Inferior parietal cortex (tissue), 1 donor: ENCODE data around the gene ZNF669.
A peak's percentile ranks its signal among the peaks of the same experiment; 100 is the strongest.
"Not testable (repeated sequence)": the region's sequence is repeated elsewhere in the genome, so short reads cannot be mapped to it uniquely, and the experiment has no call there.

Experiments used
- DNase-seq: peaks from one replicate; pipeline ENCODE4 v3.0.0-alpha.2; 2016; ENCODE audit errors: extremely low spot score

The ZNF669 gene

DNA sequence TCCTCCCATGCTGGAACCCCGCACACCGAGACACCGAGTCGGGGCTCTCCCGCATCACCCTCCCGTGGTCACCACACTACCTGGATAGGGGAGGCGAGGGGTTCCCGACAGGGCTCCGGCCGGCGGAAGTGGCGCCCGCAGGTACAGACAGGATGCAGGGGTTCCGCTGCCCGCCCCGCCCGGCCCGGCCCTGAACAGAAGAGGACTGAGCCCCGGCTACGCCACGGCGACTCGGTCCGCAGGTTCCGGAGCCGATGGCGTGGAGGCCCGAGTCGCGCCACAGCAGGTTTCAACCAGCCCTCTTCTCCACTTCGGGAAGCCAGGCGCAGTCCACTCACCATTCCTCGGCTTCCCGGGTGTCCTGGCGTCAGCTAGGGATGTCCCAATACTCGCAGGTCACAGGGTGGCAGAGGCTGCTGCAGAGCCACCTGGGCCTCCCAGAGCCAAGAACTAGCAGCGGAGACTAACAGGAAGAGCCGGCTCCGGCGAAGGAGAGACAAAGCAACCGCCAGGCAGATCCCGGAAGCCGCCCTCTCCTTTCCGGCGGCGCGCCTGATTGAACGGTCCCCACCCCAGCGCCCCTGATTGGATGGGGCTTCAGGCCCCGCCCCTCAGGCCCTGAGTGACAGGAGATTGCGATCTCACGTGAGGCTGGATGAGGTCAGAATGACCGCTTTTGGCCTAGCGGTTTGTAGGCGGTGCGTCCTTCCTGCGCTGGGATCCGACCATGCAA lies at the start of gene ZNF669:
Gene ZNF669 (minus strand): TSS at position 498 of the 733 bp plus-strand sequence. CDS start 157 bp downstream, at position 341.
- DNase-seq: peak; percentile 97

DNA sequence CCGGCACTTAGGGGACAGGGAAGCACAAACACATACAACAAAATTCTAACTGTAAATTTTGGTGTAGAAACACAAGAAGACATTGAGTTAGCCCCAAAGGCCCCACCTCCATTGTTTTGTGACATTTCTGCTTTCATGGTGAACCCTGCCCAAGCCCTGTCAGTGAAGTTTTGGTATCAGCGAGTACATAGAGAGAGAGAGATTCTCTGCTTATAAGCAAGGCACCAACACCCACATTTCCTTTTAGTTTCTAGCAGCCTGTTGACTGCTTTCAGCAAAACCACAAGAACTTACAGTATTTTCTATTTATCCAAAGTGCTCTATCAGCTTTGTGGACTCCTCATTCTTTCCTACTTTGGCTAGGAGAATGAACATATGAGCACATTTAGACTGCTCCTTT lies 43.6 kb upstream of the ZNF669 start:
- no peak for DNase-seq

DNA sequence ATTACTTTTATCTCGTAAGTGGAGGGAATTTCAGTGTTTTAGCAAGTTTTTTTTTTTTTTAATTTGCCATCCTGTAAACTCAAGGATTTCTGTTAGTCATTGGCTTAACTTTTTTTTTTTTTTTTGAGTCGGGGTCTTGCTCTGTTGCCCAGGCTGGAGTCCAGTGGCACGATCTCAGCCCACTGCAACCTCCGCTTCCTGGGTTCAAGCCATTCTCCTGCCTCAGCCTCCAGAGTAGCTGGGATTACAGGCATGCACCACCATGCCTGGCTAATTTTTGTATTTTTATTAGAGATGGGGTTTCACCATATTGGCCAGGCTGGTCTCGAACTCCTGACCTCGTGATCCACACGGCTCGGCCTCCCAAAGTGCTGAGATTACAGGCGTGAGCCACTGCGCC lies 43.0 kb upstream of the ZNF669 start:
- not testable (repeated sequence) for DNase-seq

DNA sequence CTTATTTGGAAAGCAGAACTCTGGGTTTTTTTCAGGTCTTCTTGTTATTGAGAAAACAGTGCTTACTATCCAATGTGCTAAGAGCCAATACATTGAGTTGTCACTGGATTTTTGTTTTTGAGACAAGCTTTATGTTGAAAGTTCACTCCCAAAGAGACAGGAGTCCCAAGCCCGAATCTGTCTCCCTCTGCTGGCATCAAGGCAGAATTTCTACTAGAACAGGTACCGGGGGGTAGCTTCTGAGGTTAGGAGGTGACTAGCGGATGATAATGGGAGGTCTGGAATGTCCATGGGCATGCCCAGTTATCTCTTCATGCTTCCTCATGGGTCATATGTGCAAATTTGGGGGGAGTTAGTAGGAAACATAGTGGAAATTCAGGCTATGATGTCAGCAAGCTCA lies 42.5 kb upstream of the ZNF669 start:
- no peak for DNase-seq

DNA sequence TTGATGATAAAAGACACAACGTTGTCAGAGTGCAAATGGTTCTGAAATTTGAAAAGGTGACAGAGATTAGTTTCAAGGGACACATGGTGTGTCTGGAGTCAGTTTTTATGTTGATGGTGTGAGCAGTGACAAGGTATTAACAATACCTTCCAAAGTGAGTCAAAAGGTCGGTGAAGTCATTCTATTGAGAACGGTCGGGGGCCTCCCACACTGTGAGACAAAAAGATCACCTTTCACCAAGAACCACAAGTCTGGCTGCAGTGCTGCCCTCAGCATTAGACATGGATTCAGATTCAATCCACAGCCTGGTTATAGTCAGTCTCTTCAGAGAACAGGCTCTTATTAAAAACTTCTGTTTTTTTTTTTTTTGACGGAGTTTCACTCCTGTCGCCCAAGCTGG lies 41.1 kb upstream of the ZNF669 start:
- no peak for DNase-seq

DNA sequence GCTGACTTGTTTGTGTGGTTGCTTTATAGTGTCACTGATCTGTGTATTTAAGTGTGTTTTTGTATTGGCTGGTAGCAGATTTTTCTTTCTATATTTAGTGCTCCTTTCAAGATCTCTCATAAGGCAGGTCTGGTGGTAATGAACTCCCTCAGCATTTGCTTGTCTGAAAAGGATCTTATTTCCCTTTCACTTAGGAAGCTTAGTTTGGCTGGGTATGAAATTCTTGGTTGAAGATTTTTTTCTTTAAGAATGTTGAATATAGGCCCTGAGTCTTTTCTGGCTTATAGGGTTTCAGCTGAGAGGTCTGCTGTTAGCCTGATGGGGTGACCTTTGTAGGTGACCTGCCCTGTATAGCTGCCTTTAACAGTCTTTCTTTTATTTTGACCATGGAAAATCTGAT lies 35.4 kb upstream of the ZNF669 start:
- DNase-seq: not testable (repeated sequence)

DNA sequence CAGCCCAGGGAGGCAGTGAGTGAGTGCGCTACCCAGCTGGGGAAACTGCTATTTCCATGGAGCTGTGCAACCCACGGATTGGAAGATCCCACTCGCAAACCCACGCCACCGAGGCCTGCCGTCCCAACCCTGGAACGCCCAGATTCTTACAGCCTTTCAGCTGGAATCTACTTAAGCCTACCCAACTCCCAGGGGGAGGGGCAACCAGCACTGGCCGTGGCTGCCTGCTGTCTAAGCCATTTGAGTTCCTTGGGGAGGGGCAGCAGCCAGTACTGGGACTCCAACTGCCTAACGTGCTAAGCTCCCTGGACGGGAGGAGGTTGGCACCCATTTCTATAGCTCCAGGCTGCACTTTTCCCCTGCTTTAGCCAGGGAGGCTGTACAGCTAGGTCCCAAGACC lies 27.1 kb upstream of the ZNF669 start:
- no peak for DNase-seq

DNA sequence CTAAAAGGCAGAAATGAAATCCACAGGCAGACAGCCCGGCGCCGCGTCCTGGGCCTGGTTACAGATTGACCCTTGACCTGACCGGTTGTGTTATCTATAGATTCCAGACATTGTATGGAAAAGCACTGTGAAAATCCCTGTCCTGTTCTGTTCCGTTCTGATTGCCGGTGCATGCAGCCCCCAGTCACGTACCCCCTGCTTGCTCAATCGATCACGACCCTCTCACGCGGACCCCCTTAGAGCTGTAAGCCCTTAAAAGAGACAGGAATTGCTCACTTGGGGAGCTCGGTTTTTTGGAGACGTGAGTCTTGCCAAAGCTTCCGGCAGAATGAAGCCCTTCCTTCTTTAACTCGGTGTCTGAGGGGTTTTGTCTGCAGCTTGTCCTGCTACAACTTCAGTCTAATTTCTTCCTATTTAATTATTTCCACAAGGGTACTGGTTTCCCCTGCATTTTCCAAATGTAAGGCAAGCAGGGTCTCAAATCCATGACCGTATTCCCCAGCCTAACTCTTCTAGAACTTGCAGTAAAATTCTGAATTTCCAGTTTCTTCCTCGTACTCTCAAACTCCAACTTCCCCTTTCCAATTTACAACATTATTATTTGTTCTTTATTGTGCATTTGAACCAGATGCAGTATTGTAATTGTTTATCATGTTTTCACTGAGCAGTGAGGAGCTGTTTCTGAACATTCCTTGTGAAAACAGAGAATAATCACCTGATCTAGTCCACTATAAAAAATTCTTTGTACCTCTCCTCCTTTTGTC lies 23.5 kb upstream of the ZNF669 start:
- DNase-seq: not testable (repeated sequence)

DNA sequence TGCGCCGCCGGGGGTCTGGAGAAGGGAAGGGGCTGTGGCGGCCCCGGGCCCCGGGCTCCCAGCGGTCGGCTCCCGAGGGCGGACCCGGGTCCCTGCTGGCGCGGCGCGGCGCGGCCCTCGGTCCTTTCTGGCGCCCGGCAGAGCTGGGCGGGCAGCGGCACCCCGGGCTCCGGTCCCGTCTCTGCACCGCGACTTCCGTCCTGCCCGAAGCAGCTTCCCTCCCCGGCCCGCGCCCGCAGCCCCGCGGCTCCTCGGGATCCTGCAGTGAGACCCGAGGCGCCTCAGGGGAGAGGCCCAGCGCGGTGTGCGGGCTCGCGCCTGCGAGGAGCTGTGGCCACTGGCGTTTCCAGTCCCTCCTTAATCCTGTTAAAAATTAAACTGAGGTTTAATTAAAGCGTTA lies 22.4 kb upstream of the ZNF669 start:
- DNase-seq: not testable (repeated sequence)

DNA sequence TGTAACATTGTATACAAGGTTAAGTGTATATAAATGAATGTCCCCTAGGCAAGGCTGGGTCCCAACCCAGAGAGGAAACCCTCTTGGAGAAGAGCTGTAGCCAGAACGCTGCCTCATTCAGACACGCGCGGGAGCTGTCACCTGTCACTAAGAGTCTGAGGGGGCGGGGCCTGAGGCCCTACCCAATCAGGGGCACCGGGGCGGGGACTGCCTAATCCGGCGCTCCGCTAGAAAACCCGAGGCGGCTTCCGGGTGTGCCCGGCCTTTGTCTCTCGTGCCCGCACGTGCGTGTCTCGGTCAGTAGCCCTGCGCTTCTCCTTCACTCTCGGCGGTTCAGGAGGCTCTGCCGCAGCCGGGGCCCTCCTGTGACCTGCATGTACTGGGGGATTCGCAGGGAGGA lies 22.0 kb upstream of the ZNF669 start:
- not testable (repeated sequence) for DNase-seq

DNA sequence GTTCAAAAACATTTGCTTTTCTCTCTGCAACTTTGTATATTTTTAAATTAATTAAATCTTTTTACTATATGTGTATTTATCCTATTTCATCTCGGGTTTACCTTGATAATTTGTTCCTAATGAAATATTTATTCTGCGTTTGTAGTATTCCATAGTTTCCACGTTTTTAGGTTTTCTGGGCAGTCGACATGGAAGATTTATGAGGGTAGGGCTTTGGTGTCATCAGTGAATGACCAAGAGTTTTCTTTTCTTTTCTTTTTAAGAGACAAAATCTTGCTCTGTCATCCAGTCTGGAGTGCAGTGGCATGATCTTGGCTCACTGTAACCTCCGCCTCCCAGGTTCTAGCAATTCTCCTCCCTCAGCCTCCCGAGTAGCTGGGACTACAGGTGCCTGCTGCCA lies 17.2 kb upstream of the ZNF669 start:
- no peak for DNase-seq

DNA sequence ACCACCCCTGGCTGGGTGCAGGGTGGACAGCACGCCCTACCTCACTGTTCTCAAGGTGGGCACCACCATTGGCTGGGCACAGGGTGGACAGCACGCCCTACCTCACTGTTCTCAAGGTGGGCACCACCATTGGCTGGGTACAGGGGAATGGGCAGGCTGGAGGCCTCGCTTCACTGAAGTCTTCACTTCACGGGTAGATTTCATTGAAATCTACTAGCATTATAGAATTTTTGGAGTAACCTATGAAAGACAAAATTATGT lies 16.2 kb upstream of the ZNF669 start:
- DNase-seq: not testable (repeated sequence)

DNA sequence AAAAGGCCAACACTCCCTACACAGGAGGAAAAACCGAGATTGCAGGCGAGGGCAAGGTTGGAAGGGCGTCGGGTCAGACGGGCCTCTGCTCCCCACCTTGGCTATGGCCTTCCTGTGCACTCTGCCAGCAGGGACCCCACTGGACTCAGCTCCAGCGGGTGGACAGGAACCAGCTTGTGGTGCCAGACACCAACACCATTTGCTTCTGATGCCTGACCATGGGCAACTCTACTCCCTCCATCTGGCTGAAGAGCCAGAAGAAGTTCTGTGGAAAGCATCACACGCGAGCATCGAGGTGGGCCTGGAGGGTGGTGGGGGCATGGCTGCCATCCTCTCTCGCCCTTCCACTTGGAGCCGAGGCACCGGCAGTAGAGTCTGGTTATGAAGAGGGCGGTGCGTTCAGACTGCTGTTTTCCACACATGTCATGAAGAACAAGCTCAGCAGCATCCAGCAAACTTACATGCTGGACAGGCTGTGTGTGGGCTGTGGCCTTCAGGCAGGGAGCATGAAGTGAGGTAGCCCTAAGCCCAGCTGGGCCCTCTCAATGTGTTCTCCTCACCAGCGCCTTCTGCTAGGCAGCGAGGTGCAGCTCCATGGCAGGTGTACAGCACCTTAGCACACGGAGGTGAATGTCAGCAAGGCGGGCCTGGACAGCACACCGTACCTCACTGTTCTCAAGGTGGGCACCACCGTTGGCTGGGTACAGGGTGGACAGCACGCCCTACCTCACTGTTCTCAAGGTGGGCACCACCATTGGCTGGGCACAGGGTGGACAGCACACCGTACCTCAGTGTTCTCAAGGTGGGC lies 15.6 kb upstream of the ZNF669 start:
- no peak for DNase-seq

DNA sequence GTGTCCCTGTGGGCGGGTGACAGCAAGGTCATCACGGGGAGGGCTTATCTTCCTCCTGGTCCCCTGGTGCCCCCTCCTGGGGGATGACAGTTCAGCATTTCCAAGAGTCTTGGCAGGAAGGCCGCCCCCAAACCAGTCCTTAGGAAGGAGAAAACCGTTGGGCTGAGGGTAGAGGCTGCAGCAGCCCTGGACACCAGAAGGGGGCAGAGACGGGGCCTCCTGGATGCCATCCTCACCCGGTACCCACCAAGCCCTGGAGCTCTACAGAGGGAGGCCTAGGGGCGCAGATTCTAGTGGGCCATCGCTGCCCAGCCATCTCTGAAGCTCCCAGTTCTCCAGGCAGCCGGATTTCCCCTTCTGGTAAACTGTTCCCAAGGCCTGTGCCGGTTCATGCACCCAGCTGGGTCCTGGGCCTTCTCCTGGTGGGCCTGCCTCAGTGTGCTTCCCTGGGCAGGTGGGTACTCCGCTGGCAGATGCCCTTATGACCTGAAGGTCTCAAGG lies 14.8 kb upstream of the ZNF669 start:
- no peak for DNase-seq

DNA sequence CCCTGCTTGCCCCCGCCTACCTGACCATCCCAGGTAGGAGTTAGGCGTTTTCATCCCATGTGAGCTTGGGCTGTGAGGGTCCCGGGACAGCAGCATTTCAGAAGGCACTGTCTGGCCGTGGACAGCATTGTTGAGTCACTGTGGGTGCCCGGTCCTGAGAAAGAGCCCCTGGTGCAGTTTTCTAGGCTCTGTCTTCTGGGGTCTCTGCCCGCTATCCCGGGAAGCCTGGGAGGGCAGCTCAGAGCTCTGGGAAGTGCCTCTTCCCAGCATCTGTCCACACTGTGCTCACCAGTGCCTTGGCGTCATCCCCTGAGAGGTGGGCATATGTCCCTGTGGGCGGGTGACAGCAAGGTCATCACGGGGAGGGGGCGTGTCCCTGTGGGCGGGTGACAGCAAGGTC lies 11.4 kb upstream of the ZNF669 start:
- no peak for DNase-seq

DNA sequence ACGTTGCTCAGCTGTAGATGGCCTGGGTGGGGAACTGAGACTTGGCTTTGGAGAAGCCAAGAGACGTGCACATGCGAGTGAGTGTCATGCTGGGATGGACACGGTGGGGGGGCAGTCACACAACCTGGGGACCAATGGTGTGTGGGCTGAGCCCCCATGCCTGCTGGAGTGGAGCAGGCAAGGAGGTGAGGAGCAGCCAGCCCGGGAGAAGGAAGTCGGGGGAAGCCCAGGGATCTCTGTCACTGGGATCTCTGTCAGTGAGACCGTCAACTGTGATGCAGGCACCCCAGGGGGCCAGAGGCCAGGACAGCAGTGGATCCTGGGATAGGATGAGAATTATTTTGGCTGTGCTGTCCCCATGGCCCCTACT lies 11.0 kb upstream of the ZNF669 start:
- no peak for DNase-seq

DNA sequence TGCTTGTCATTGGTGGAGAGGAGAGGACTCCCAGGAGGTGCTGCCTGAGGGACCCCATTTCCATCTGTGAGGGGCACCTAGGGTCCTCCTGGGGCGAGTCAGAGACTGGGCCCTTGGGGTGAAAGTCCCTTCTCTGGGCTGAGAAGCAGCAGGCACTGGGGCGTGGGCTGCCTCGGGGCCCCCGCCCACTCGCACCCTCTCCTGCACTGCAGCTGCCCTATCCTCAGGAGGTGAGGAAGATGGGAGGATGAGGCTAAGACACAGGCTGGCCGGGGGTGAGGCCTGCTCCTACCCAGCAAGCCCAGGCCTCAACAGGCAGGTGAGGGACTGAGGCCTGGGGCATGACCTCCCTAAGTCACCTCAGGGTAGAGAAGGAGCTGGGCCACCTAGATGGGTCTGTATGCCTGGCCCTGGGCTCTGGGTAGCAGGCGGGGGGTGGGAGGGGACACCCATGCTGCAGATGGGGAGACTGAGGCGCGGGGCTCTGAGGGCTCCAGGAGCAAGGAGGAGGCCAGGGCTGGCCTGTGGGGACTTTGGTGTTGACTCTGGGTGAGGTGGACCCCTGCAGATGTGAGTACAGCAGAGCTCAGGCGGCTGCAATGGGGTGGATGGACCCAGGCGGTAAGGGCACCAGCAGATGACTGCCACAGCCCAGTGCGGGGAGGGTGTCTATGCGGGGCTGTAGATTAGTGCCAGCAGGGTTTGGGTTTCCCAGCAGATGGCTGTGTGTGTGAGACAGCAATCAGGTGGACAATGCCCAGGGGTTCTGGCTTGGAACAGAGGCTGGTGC lies 10.4 kb upstream of the ZNF669 start:
- DNase-seq: no peak

DNA sequence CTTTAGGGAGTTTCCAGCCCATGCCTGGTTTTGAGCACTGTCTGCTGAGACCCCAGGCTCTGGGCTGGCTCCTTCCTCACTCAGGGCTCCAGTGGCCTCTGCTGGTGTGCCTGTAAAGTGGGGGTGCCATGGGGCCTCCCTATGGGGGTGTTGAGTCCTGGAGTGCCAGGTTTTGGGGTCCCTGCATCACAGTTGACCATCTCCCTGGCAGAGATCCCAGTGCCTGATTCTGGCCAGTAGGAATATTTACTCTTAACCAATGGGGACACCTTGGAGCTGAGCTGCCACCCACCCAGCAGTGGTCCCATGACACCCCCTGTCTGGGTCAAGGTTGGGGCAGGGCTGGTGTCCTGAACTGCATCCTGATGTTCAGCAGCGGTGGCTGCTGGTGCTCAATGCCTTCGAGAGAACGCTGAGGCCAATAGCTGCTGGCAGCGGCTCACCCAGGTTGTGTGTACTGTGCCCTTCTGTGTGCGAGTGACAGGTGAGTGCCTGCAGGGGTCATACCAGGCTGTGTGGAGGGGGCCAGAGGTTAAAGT lies 9.6 kb upstream of the ZNF669 start:
- no peak for DNase-seq

DNA sequence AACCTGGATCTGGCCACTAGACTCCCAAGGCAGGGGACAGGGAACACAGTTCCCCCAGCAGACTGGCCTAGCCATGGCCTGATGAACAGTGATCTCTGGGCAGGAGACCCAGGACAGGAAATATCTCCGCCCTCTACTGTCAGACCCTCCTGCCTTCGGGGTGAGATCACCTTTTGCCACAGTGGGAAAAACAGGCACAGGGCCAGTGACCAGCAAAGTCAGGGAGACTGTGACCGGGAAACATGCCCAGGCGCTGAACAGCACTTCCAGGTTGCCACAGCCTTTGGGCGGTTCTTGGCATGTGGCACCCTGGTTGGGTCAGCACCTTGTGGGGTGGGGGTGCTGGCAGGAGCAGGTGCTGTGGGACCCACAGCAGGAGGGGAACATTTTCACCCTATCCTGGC lies 8.9 kb upstream of the ZNF669 start:
- DNase-seq: no peak

DNA sequence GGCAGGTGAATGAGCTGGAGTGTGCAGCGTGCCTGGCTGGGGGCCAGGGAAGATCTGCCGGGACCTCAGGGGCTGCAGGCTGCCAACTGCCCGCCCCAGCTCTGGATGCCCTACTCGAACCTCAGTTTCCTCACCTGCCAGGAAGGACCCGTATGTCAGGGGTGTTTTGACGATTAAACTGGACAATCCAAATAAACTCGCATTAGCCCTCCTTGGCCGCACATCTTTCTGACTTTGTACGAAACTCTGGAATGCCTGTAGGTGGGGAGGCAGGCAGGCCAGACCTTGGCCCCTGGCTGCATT lies 8.3 kb upstream of the ZNF669 start:
- DNase-seq: no peak

DNA sequence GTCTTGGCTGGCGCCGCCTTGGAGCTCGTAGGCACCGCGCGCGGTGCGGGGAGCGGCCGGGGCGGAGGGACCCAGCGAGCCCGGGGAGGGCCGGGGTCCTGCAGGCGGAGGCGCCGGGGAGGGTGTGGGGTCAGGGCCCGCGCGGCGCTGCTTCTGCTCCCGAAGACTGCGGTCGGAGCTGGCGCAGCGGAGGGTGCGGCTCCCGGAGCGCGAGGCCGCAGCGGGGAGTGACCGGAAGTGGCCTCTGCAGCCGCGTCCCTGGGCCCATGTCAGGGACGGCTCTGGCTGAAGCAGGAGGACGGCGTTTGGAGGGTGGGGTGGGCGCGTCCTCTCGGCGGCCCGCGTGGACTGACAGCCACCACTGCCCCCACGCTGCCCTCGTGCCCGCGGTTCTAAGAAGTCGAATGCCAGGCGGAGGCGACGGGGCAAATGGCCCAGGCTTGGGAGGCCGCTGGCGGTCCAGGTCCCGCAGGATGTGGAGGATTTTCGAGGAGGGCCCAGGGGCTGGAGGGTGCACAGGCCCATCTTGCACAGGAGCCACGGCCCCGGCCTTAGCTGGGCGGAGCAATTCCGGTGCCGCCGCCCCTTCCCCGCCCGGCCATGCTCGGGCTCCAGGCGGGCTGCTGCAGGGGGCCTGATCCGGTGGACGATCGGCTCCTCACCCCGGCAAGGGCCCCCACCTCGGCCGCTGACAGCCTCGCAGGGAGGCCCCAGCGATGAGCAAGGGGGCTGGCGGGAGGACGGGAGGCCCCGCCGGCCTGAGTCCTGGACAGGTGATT lies 7.7 kb upstream of the ZNF669 start:
- DNase-seq: no peak
